ENCODE results near the gene TBC1D3B.

GRCh38 chr17:36127911-36128310, 48.5 kb downstream of the TBC1D3B start:
- no peak for TF ChIP-seq CTCF (IDR thresholded peaks at IDR 0.05; ENCODE audit: insufficient read depth, low read length, poor library complexity, severe bottlenecking)
- TF ChIP-seq EZH2phosphoT487 (conservative IDR thresholded peaks at IDR 0.05; ENCODE audit: low read length) = no peak

Data from SU-DHL-6 (cell line).